CD4-positive, alpha-beta T cell treated with Interleukin-21 for 1 hour (primary cell): ENCODE results near the gene IL1RAP.

ENCODE experiments used
- DNase-seq: peaks from one replicate; pipeline ENCODE4 v3.0.0-alpha.2; 2020

The IL1RAP gene

GRCh38 chr3:190543671-190544070, 29.8 kb downstream of the IL1RAP start:
- DNase-seq, result no peak

- DNase-seq, result no peak
These were observed 31.3 kb downstream of the IL1RAP start for GRCh38 chr3:190545191-190545590.

- DNase-seq, result no peak
These were observed 33.1 kb downstream of the IL1RAP start for GRCh38 chr3:190546881-190547510.

GRCh38 chr3:190548031-190548656, 34.3 kb downstream of the IL1RAP start:
- no peak for DNase-seq

- no peak for DNase-seq
These were observed 38.1 kb downstream of the IL1RAP start for GRCh38 chr3:190552021-190552420.

- no peak for DNase-seq
These were observed 39.3 kb downstream of the IL1RAP start for GRCh38 chr3:190552969-190553759.

- DNase-seq, result no peak
These were observed 40.3 kb downstream of the IL1RAP start for GRCh38 chr3:190554197-190554596.

- no peak for DNase-seq
These were observed 42.5 kb downstream of the IL1RAP start for GRCh38 chr3:190556351-190556750.

- no peak for DNase-seq
These were observed 43.4 kb downstream of the IL1RAP start for GRCh38 chr3:190557296-190557695.

GRCh38 chr3:190558316-190558715, 44.4 kb downstream of the IL1RAP start:
- no peak for DNase-seq

GRCh38 chr3:190558796-190559195, 44.9 kb downstream of the IL1RAP start:
- no peak for DNase-seq

GRCh38 chr3:190560013-190560895, 46.4 kb downstream of the IL1RAP start:
- DNase-seq, result no peak

- DNase-seq, result no peak
These were observed 49.1 kb downstream of the IL1RAP start for GRCh38 chr3:190562866-190563510.

GRCh38 chr3:190564175-190564574, 50.3 kb downstream of the IL1RAP start:
- DNase-seq, result no peak

GRCh38 chr3:190566043-190566933, 52.4 kb downstream of the IL1RAP start:
- DNase-seq, result peak; percentile 42

- DNase-seq, result no peak
These were observed 54.2 kb downstream of the IL1RAP start for GRCh38 chr3:190568036-190568435.

GRCh38 chr3:190574473-190574872, 60.6 kb downstream of the IL1RAP start:
- no peak for DNase-seq

GRCh38 chr3:190575437-190576185, 61.7 kb downstream of the IL1RAP start:
- no peak for DNase-seq

GRCh38 chr3:190577225-190577624, 63.3 kb downstream of the IL1RAP start:
- no peak for DNase-seq

GRCh38 chr3:190579514-190580137, 65.7 kb downstream of the IL1RAP start:
- no peak for DNase-seq
